A549 (cell line): ENCODE results near the gene CEP192. TPM values are rescaled to one million over a fixed set of nuclear protein-coding genes. Genes with fewer than 3 reads are reported as not detected.

ENCODE experiments used
- ATAC-seq, 2 experiments: fragments of 200-7000 bp in 1 of 2; fragments of >200 bp in 1 of 2; cut with Nextera tagmentation in 1 of 2; cut with Tn5 transposase in 1 of 2; 3 replicates each; pipeline versions ENCODE4 v1.8.0 to v1.9.1; 2018 to 2020; ENCODE audit warnings: mild to moderate bottlenecking in 1 of 2, moderate library complexity in 1 of 2
- CTCF ChIA-PET: fragments of 300-600 bp; sonication (Branson Sonifier 250); formaldehyde crosslinking; extraction: SDS; loops from one replicate; lab custom pipeline; 2021; ENCODE audit warnings: antibody characterized with exemption, inconsistent platforms; lab: Yijun Ruan, JAX
- POLR2A ChIA-PET: fragments of 350-600 bp; formaldehyde crosslinking; extraction: SDS; loops from one replicate; lab custom pipeline; 2021; ENCODE audit warnings: antibody characterized with exemption, inconsistent platforms; lab: Yijun Ruan, JAX
- DNase-seq, 2 experiments: peaks; one replicate each; pipeline versions ENCODE4 v3.0.0 to v3.0.0-alpha.2; 2011 to 2016; ENCODE audit warnings: low read depth in 1 of 2, low spot score in 1 of 2
- FAIRE-seq: peaks from 2 replicates; lab custom pipeline; 2011; peaks lifted over from hg19 to GRCh38; lab: Jason Lieb, UNC
- H3K27ac ChIP-seq, 2 experiments: fragments of >200 bp; sonication (Bioruptor Twin); formaldehyde crosslinking; 3 replicates each; pipeline ENCODE4 v1.5.1; 2016 to 2017
- H3K4me1 ChIP-seq: fragments of >200 bp; sonication (Bioruptor Twin); formaldehyde crosslinking; 3 replicates; pipeline ENCODE4 v1.6.1; 2016
- H3K4me2 ChIP-seq: fragments of >200 bp; sonication (Bioruptor Twin); formaldehyde crosslinking; 3 replicates; pipeline ENCODE4 v1.6.1; 2016
- H3K4me3 ChIP-seq: fragments of >200 bp; sonication (Bioruptor Twin); formaldehyde crosslinking; 3 replicates; pipeline ENCODE4 v1.5.1; 2016
- H3K9me3 ChIP-seq: fragments of >200 bp; sonication (Bioruptor Twin); formaldehyde crosslinking; 3 replicates; pipeline ENCODE4 v1.6.1; 2016
- ATOH8 ChIP-seq: fragments of 250-450 bp; sonication (Bioruptor Pico); IDR thresholded peaks from 2 replicates; pipeline ENCODE4 v1.5.0; 2020; ENCODE audit warnings: low read depth, mild to moderate bottlenecking, moderate library complexity
- BHLHE40 ChIP-seq: IDR thresholded peaks from 2 replicates; pipeline ENCODE4 v1.6.1; 2012; ENCODE audit warnings: low read depth, low read length, inconsistent platforms
- CBX2 ChIP-seq: fragments of 200-600 bp; sonication (generic); IDR thresholded peaks from 2 replicates; pipeline ENCODE4 v1.6.1; 2016; ENCODE audit warnings: low read depth, mild to moderate bottlenecking, borderline replicate concordance
- CBX8 ChIP-seq: fragments of 200-600 bp; sonication (generic); IDR thresholded peaks from 2 replicates; pipeline ENCODE4 v1.6.1; 2016
- CEBPB ChIP-seq, 2 experiments: fragments of >200 bp in 1 of 2; sonication (Bioruptor Twin) in 1 of 2; formaldehyde crosslinking in 1 of 2; IDR thresholded peaks; 2 replicates each; pipeline ENCODE4 v1.6.1; 2012 to 2016
- EP300 ChIP-seq, 2 experiments: fragments of >200 bp; sonication (Bioruptor Twin); formaldehyde crosslinking; IDR thresholded peaks; 2 replicates in 1 of 2; 3 replicates in 1 of 2; pipeline ENCODE4 v1.6.1; 2016 to 2017
- FOXS1 ChIP-seq: fragments of 250-450 bp; sonication (Bioruptor Pico); IDR thresholded peaks from 2 replicates; pipeline ENCODE4 v1.5.0; 2020; ENCODE audit warnings: mild to moderate bottlenecking, moderate library complexity
- HOXB13 ChIP-seq: fragments of 250-450 bp; sonication (Bioruptor Pico); IDR thresholded peaks from 2 replicates; pipeline ENCODE4 v1.5.0; 2020; ENCODE audit warnings: low read depth, mild to moderate bottlenecking, moderate library complexity
- KDM1A ChIP-seq: fragments of 200-600 bp; sonication (generic); IDR thresholded peaks from 2 replicates; pipeline ENCODE4 v1.6.1; 2016; ENCODE audit warnings: low read depth, mild to moderate bottlenecking
- MAFK ChIP-seq: fragments of 450-650 bp; IDR thresholded peaks from 2 replicates; pipeline ENCODE4 v1.6.1; 2014; ENCODE audit not compliant: partially characterized antibody
- MAZ ChIP-seq: fragments of 150-350 bp; IDR thresholded peaks from 2 replicates; pipeline ENCODE4 v1.6.1; 2014; ENCODE audit warnings: antibody characterized with exemption, low read depth, low read length, borderline replicate concordance
- MYC ChIP-seq: IDR thresholded peaks from 2 replicates; pipeline ENCODE4 v1.6.1; 2012; ENCODE audit warnings: mild to moderate bottlenecking, inconsistent platforms, low read length, improper control_type of control experiment, borderline replicate concordance
- NPAS2 ChIP-seq: fragments of 250-450 bp; sonication (Bioruptor Pico); IDR thresholded peaks from 2 replicates; pipeline ENCODE4 v1.8.0; 2022; ENCODE audit warnings: mild to moderate bottlenecking, moderate library complexity, borderline replicate concordance
- PHF8 ChIP-seq: fragments of 200-600 bp; sonication (generic); IDR thresholded peaks from 2 replicates; pipeline ENCODE4 v1.6.1; 2016; ENCODE audit warnings: low read depth, mild to moderate bottlenecking, antibody characterized with exemption, moderate library complexity, borderline replicate concordance
- POLR2A ChIP-seq: IDR thresholded peaks from 2 replicates; pipeline ENCODE4 v1.6.1; 2012; ENCODE audit warnings: mild to moderate bottlenecking, low read length
- RCOR1 ChIP-seq: fragments of 150-350 bp; IDR thresholded peaks from 2 replicates; pipeline ENCODE4 v1.6.1; 2014; ENCODE audit warnings: antibody characterized with exemption, low read length, low read depth
- REST ChIP-seq: fragments of 200-600 bp; sonication (generic); IDR thresholded peaks from 2 replicates; pipeline ENCODE4 v1.6.1; 2016; ENCODE audit warnings: antibody characterized with exemption, mild to moderate bottlenecking, moderate library complexity
- RNF2 ChIP-seq: fragments of 200-600 bp; sonication (generic); IDR thresholded peaks from 2 replicates; pipeline ENCODE4 v1.6.1; 2016; ENCODE audit warnings: low read depth, mild to moderate bottlenecking, antibody characterized with exemption, moderate library complexity, borderline replicate concordance
- SMC3 ChIP-seq: fragments of >200 bp; sonication (Bioruptor Twin); formaldehyde crosslinking; IDR thresholded peaks from 3 replicates; pipeline ENCODE4 v1.6.1; 2018; ENCODE audit warnings: inconsistent platforms
- TP53 ChIP-seq: fragments of 250-450 bp; sonication (Bioruptor Pico); IDR thresholded peaks from 2 replicates; pipeline ENCODE4 v1.5.0; 2021; ENCODE audit warnings: mild to moderate bottlenecking, moderate library complexity
- ZSCAN20 ChIP-seq: fragments of 250-450 bp; sonication (Bioruptor Pico); IDR thresholded peaks from 2 replicates; pipeline ENCODE4 v1.8.0; 2022; ENCODE audit warnings: mild to moderate bottlenecking, moderate library complexity
- WGBS: methylation state at CpG from one replicate; pipeline ENCODE4 v1.1.6; 2017; ENCODE audit errors: missing lambda C conversion rate; 5-methylcytosine and 5-hydroxymethylcytosine counted together
- polyA plus RNA-seq, 4 experiments: library from polyadenylated mRNA; depleted of rRNA in 3 of 4; stranded (reverse); fragments of >200 nt; fragmentation: RNase III in 1 of 4; extraction: RNeasy Plus Mini Kit Qiagen cat#74134 plus additional on column Dnase treatment in 1 of 4; gene quantifications; 2 replicates in 3 of 4; 3 replicates in 1 of 4; pipeline ENCODE4 v1.2.3, GENCODE V29; 2011 to 2017
- TF ChIP-seq, protein P1 (sequence below): fragments of >200 bp; sonication (Bioruptor Twin); formaldehyde crosslinking; IDR thresholded peaks from 3 replicates; pipeline ENCODE4 v1.5.1; 2016
- TF ChIP-seq, protein P2 (sequence below): IDR thresholded peaks from 2 replicates; pipeline ENCODE4 v1.6.1; 2012
- TF ChIP-seq, protein P3 (sequence below): fragments of 250-450 bp; sonication (Bioruptor Pico); IDR thresholded peaks from 2 replicates; pipeline ENCODE4 v1.5.0; 2021; ENCODE audit warnings: mild to moderate bottlenecking, moderate library complexity, borderline replicate concordance
- TF ChIP-seq, protein P4 (sequence below): IDR thresholded peaks from 2 replicates; pipeline ENCODE4 v1.6.1; 2012

CEP192 gene
- polyA plus RNA-seq, 2 of the 4 experiments (the other 2 are of a cell fraction): 8.9 to 21.1 TPM

- no peaks in the 10 kb centered on the region for H3K4me1 ChIP-seq
- CTCF ChIA-PET: no interaction called here
- H3K9me3 ChIP-seq: no peaks in the 10 kb centered on the region
- no peak for TF ChIP-seq PHF8
- no peak for TF ChIP-seq FOXS1
- no peak for TF ChIP-seq CBX2
- TF ChIP-seq, all 56 proteins: peak for 0
- DNase-seq (no peak), ATAC-seq (no peak), FAIRE-seq (no peak)
- Histone ChIP-seq H3K4me2 (no peak overlapping the region), H3K27ac (no peak overlapping the region), H3K4me3 (no peak overlapping the region)
- POLR2A ChIA-PET: no interaction called here
- 95% methylated on average over 12 of the region's 12 CpGs for WGBS
Measured at GRCh38 chr18:13095466-13095865, 104.3 kb downstream of the CEP192 start.

GRCh38 chr18:13096232-13096631 lies 105.1 kb downstream of the CEP192 start:
- no peaks in the 10 kb centered on the region for H3K4me1 ChIP-seq
- no peak for TF ChIP-seq MYC
- TF ChIP-seq, protein P1, sequence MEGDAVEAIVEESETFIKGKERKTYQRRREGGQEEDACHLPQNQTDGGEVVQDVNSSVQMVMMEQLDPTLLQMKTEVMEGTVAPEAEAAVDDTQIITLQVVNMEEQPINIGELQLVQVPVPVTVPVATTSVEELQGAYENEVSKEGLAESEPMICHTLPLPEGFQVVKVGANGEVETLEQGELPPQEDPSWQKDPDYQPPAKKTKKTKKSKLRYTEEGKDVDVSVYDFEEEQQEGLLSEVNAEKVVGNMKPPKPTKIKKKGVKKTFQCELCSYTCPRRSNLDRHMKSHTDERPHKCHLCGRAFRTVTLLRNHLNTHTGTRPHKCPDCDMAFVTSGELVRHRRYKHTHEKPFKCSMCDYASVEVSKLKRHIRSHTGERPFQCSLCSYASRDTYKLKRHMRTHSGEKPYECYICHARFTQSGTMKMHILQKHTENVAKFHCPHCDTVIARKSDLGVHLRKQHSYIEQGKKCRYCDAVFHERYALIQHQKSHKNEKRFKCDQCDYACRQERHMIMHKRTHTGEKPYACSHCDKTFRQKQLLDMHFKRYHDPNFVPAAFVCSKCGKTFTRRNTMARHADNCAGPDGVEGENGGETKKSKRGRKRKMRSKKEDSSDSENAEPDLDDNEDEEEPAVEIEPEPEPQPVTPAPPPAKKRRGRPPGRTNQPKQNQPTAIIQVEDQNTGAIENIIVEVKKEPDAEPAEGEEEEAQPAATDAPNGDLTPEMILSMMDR: no peak
- TF ChIP-seq MAFK: peak; percentile 57
- no peak overlapping the region for H3K4me3 ChIP-seq
- ChIA-PET POLR2A (interaction anchor here (0.6 kb wide), 1 partner anchor 213 kb away, joined by 3 read pairs; no protein-coding TSS in a partner anchor), CTCF (no interaction called here)
- DNase-seq: no peak
- no peak for ATAC-seq
- FAIRE-seq: no peak
- no peaks in the 10 kb centered on the region for H3K9me3 ChIP-seq
- WGBS: 94% methylated on average over 9 of the region's 9 CpGs
- no peak overlapping the region for H3K4me2 ChIP-seq
- no peak overlapping the region for H3K27ac ChIP-seq

DNA sequence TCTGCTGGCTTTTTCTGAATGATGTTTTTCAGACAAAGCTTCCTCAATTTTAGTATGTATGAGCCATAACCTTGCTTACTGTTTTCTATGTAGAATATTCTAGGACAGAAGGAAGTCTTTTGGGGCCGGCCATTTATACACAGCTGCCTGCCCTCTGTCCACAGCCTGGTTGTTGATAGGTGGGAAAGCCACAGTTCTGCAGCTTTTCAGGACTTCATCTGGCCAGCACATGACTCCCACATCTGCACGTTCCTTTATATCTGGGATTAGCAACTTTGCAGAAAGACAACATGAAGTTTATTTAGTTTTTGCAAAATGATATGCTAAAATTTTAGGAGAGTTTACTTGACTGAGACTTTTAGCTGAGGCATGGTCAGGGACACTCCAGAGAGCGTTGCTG lies 105.6 kb downstream of the CEP192 start:
- H3K27ac ChIP-seq: no peak overlapping the region
- WGBS: 96% methylated on average over 3 of the region's 3 CpGs
- no peak for DNase-seq
- no peaks in the 10 kb centered on the region for H3K4me1 ChIP-seq
- no peak for ATAC-seq
- TF ChIP-seq CBX8 (no peak), MAZ (no peak), REST (no peak), RCOR1 (no peak), NPAS2 (no peak), EP300 (IDR thresholded peaks at IDR 0.05) (no peak), ATOH8 (CRISPR knock-in tag) (no peak), RNF2 (no peak), POLR2A (no peak), TP53 (CRISPR knock-in tag) (no peak), BHLHE40 (no peak), CEBPB (IDR thresholded peaks at IDR 0.05) (no peak), SMC3 (no peak), ZSCAN20 (CRISPR knock-in tag) (no peak), KDM1A (no peak), HOXB13 (CRISPR knock-in tag) (no peak)
- TF ChIP-seq, protein P2, sequence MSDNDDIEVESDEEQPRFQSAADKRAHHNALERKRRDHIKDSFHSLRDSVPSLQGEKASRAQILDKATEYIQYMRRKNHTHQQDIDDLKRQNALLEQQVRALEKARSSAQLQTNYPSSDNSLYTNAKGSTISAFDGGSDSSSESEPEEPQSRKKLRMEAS: no peak
- TF ChIP-seq, protein P3, sequence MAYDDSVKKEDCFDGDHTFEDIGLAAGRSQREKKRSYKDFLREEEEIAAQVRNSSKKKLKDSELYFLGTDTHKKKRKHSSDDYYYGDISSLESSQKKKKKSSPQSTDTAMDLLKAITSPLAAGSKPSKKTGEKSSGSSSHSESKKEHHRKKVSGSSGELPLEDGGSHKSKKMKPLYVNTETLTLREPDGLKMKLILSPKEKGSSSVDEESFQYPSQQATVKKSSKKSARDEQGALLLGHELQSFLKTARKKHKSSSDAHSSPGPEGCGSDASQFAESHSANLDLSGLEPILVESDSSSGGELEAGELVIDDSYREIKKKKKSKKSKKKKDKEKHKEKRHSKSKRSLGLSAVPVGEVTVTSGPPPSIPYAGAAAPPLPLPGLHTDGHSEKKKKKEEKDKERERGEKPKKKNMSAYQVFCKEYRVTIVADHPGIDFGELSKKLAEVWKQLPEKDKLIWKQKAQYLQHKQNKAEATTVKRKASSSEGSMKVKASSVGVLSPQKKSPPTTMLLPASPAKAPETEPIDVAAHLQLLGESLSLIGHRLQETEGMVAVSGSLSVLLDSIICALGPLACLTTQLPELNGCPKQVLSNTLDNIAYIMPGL (CRISPR knock-in tag): no peak
- TF ChIP-seq, protein P4, sequence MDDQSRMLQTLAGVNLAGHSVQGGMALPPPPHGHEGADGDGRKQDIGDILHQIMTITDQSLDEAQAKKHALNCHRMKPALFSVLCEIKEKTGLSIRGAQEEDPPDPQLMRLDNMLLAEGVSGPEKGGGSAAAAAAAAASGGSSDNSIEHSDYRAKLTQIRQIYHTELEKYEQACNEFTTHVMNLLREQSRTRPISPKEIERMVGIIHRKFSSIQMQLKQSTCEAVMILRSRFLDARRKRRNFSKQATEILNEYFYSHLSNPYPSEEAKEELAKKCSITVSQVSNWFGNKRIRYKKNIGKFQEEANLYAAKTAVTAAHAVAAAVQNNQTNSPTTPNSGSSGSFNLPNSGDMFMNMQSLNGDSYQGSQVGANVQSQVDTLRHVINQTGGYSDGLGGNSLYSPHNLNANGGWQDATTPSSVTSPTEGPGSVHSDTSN: no peak
- TF ChIP-seq, all 56 proteins: peak for 0
- H3K4me2 ChIP-seq: no peak overlapping the region
- no peak for FAIRE-seq
- POLR2A ChIA-PET: interaction anchor here (0.6 kb wide), 1 partner anchor 213 kb away, joined by 3 read pairs; no protein-coding TSS in a partner anchor
- H3K9me3 ChIP-seq: no peaks in the 10 kb centered on the region
- no peak overlapping the region for H3K4me3 ChIP-seq
- CTCF ChIA-PET: no interaction called here
